ENCODE data around the gene IQSEC3. TPM values are rescaled to one million over a fixed set of nuclear protein-coding genes. Genes with fewer than 3 reads are reported as not detected.

The IQSEC3 gene
- total and polyA plus RNA-seq, 11 donors, result 0.29 to 3.2 (median 1.5) TPM

GRCh38 chr12:208813-209212 lies 142.2 kb downstream of the IQSEC3 start:
- Histone ChIP-seq H3K27ac (no peak overlapping the region), H3K9me3 (no peaks in the 10 kb centered on the region), H3K4me3 (no peak overlapping the region), H3K36me3 (no peaks in the 10 kb centered on the region), H3K4me1 (peaks cover 0 to 27% (median 5%) of the 10 kb centered on the region in 12 donors), H3K27me3 (peaks cover 0 to 13% (median 3%) of the 10 kb centered on the region in 9 donors)
- no peak for ATAC-seq
- DNase-seq, result peak in 1 of 5 donors; percentile 27
- intact Hi-C loops (cut with DNase I), result no loop called here
- WGBS, 4 donors, result 66 to 73% (median 70%) methylated on average over 4 of the region's 4 CpGs
- TF ChIP-seq CTCF (IDR thresholded peaks at IDR 0.05) (no peak), POLR2A (IDR thresholded peaks at IDR 0.05) (no peak)

GRCh38 chr12:209246-209645 lies 142.7 kb downstream of the IQSEC3 start:
- Histone ChIP-seq H3K27me3 (peaks cover 0 to 13% (median 0%) of the 10 kb centered on the region in 9 donors), H3K27ac (no peak overlapping the region), H3K4me3 (no peak overlapping the region), H3K9me3 (no peaks in the 10 kb centered on the region), H3K4me1 (peaks cover 0 to 22% (median under 1%) of the 10 kb centered on the region in 12 donors), H3K36me3 (no peaks in the 10 kb centered on the region)
- 80 to 87% (median 85%) methylated on average over 14 to 15 of the region's 15 CpGs for WGBS, 4 donors
- no peak for TF ChIP-seq CTCF (IDR thresholded peaks at IDR 0.05)
- TF ChIP-seq POLR2A (IDR thresholded peaks at IDR 0.05), result no peak
- no peak for DNase-seq
- no peak for ATAC-seq
- intact Hi-C loops (cut with DNase I), result no loop called here

GRCh38 chr12:209851-210250 lies 143.3 kb downstream of the IQSEC3 start:
- ATAC-seq, result no peak
- WGBS, 4 donors, result 90 to 96% (median 93%) methylated on average over 12 of the region's 12 CpGs
- H3K27me3 ChIP-seq, result peaks cover 0 to 13% (median 0%) of the 10 kb centered on the region in 9 donors

More at GRCh38 chr12:209851-210250, 143.3 kb downstream of the IQSEC3 start:
- no peak overlapping the region for H3K4me3 ChIP-seq
- intact Hi-C loops (cut with DNase I), result no loop called here
- peaks cover 0 to 22% (median 0%) of the 10 kb centered on the region in 12 donors for H3K4me1 ChIP-seq
- DNase-seq, result peak in 1 of 5 donors; percentile 30
- H3K9me3 ChIP-seq, result no peaks in the 10 kb centered on the region
- H3K36me3 ChIP-seq, result no peaks in the 10 kb centered on the region
- no peak overlapping the region for H3K27ac ChIP-seq
- TF ChIP-seq POLR2A (IDR thresholded peaks at IDR 0.05) (no peak), CTCF (IDR thresholded peaks at IDR 0.05) (no peak)

Data from heart left ventricle (tissue), 16 donors.